Gastrocnemius medialis (tissue), 4 donors: ENCODE measurements around the gene FARP1.

Source experiments
- POLR2A ChIP-seq, 2 donors: fragments of 450-650 bp; IDR thresholded peaks; one replicate each; pipeline ENCODE4 v1.6.1; 2017; ENCODE audit warnings: antibody characterized with exemption in 2 of 2, mild to moderate bottlenecking in 2 of 2, moderate library complexity in 2 of 2
- TF ChIP-seq, protein P1 (sequence below), 5 experiments: fragments of 450-650 bp in 3 of 5; fragments of 200-600 bp in 2 of 5; sonication (generic) in 2 of 5; IDR thresholded peaks in 4 of 5; conservative IDR thresholded peaks in 1 of 5; 1 replicate in 4 of 5; 2 replicates in 1 of 5; pipeline ENCODE4 v1.5.1; 2016 to 2019; ENCODE audit warnings: antibody characterized with exemption in 5 of 5, mild to moderate bottlenecking in 3 of 5, moderate library complexity in 3 of 5

DNA sequence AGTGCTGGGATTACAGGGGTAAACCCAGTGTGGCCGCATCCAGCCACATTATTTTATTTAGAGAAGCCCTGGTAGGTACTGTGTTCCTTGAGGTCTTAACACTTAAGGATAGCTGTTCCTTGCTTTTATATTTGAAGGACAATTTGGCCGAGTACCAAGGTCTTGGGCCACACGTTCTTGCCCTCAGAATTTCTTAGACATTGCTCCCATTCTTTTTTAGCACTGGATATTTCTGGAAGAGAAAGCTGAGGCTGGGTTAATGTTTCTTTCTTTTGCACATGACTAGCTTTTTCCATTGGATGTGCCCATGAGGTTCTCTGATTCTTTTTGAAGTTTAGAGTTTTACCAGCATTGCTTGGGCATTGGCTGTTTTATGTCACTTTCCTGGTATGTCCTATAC, 39.7 kb downstream of the FARP1 start:
- TF ChIP-seq, protein P1, sequence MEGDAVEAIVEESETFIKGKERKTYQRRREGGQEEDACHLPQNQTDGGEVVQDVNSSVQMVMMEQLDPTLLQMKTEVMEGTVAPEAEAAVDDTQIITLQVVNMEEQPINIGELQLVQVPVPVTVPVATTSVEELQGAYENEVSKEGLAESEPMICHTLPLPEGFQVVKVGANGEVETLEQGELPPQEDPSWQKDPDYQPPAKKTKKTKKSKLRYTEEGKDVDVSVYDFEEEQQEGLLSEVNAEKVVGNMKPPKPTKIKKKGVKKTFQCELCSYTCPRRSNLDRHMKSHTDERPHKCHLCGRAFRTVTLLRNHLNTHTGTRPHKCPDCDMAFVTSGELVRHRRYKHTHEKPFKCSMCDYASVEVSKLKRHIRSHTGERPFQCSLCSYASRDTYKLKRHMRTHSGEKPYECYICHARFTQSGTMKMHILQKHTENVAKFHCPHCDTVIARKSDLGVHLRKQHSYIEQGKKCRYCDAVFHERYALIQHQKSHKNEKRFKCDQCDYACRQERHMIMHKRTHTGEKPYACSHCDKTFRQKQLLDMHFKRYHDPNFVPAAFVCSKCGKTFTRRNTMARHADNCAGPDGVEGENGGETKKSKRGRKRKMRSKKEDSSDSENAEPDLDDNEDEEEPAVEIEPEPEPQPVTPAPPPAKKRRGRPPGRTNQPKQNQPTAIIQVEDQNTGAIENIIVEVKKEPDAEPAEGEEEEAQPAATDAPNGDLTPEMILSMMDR (IDR thresholded peaks at IDR 0.05 in 4 of 5, conservative IDR thresholded peaks at IDR 0.05 in 1 of 5) = no peak
- no peak for TF ChIP-seq POLR2A (IDR thresholded peaks at IDR 0.05)
